Stimulated activated CD4-positive, alpha-beta T cell treated with anti-CD3 and anti-CD28 coated beads, Interleukin-12 subunit alpha, Interleukin-12 subunit beta, amount 100 ng/mL, for 4 hours (primary cell): ENCODE results near the gene AMPD3.

ENCODE experiments used
- DNase-seq: peaks from one replicate; pipeline ENCODE4 v3.0.0-alpha.2; 2020

The AMPD3 gene

DNA sequence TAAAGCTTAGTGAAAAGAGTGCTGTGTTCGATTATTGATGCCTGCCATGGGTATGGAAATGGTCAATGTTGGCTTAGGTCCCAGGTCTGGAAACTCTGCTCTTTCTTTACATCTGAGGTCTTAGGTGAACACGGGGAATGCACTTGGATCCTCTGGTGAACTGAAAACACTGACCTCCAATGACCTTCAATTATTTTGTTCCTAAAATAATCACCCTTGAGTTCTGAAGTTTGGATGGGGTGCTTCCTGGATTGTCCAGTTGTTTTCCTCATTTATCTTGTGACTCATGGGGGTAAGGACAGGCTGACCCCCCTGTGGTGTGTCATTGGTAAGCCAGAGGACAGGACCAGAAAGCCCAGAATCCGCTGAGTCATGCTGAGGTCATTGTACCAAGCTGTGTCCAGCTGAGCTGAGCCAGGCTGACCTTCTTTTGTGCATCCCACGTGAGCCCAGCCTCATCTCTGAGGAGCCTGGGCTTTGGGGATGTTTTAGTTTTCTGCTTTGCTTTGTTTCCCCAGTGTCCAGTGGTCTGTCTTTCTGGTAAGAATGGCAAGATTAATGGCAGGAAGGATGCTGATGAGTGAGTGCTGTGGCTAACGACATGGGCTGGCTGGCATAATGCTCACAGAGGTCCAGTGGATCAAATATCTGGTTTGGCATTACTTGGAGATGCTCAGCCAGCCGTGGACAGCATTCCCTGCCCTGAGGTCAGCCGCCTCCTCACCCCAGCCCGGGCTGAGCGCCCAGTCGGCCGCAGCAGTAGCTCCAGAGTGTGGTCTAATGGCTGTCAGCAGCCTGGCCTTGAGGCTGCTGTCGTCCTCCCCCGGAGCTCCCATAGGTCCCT is 35.6 kb downstream of the AMPD3 start:
- DNase-seq = no peak

DNA sequence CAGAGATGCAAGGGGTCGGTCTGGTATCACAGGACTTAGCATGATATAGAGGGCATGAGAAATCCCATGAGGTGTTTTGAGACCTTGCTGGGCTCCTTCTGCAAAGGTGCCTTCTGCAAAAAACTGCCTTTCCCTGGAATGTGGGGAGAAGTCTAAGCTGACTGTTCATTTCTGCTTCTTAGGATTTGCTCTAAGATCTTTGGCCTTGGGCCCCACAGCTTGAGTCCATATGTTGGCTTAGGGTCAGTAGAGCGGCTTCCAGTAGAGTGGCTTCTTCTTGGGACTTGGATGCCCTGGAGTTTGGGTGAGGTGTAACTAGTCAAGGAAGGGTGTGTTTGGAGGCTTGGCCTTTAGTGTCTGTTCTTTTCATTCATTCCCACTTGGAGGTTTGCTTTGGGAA is 37.0 kb downstream of the AMPD3 start:
- no peak for DNase-seq

- no peak for DNase-seq
These were observed 38.1 kb downstream of the AMPD3 start for GRCh38 chr11:10493041-10493663.

GRCh38 chr11:10494636-10495463 is 39.8 kb downstream of the AMPD3 start:
- no peak for DNase-seq

GRCh38 chr11:10495464-10495786 is 40.4 kb downstream of the AMPD3 start:
- DNase-seq = no peak

GRCh38 chr11:10496296-10496936 is 41.4 kb downstream of the AMPD3 start:
- no peak for DNase-seq

GRCh38 chr11:10497371-10498021 is 42.4 kb downstream of the AMPD3 start:
- no peak for DNase-seq

- DNase-seq = no peak
These were observed 42.9 kb downstream of the AMPD3 start for GRCh38 chr11:10498022-10498400.

DNA sequence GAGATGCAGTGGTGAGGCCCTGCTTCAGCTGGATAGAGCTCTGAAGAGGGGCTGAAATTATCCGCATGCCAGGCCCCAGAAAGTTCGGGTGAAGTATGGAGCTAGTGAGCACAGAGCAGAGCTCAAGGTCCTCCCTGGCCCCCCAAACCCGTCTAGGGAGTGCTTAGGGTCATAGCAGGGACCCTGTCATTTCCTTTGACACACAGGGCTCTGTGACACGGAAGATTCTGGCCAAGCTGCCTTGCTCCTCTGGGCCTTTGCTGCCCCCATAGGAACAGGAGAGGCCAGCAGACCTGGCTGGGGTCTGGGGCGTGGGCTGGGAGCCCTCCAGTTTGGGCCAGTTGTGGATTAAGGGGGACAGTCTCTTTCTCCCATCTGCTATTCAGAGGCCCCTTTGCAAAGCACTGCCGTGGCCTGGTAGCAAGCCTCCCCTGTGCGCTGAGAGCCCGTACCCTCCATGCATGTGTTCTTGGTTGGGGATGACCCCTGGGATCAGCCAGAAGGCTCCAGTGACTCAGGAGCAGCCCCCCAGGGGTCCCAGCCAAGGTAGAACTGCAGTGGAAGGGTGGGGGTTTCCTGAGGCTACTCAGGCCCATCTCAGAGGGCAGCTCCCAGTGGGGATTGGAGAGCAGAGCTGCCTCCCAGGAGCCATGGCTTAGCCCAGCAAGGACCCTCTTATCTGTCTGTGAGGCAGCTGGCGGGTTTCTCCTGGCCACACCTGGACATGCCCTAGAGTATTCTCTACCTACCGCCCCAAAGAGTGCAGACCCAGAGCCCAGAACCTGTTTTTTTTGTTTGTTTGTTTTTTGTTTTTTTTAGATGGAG is 43.6 kb downstream of the AMPD3 start:
- no peak for DNase-seq

DNA sequence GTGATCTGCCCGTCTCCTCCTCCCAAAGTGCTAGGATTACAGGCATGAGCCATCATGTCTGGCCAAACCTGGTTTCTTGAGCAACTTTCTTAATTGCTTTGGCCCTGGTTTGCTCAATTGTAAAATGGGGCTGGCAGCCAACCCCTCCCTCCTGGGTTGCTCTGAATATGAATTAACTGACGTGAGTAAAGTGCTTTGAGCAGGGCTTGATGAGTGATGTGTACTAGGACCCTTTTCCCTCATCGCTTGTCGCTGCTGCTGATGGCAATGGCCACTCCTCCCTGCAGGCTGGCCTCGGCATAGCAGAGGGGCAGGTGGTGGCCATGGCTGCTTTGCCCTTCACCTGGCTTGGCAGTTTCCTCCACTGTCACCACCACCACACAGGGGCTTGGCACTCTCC is 44.4 kb downstream of the AMPD3 start:
- no peak for DNase-seq

- no peak for DNase-seq
These were observed 45.0 kb downstream of the AMPD3 start for GRCh38 chr11:10499874-10500601.

GRCh38 chr11:10500757-10501684 is 46.0 kb downstream of the AMPD3 start:
- DNase-seq = no peak

- no peak for DNase-seq
These were observed 47.1 kb downstream of the AMPD3 start for GRCh38 chr11:10502065-10502680.

- no peak for DNase-seq
These were observed 47.7 kb downstream of the AMPD3 start for GRCh38 chr11:10502770-10503169.

DNA sequence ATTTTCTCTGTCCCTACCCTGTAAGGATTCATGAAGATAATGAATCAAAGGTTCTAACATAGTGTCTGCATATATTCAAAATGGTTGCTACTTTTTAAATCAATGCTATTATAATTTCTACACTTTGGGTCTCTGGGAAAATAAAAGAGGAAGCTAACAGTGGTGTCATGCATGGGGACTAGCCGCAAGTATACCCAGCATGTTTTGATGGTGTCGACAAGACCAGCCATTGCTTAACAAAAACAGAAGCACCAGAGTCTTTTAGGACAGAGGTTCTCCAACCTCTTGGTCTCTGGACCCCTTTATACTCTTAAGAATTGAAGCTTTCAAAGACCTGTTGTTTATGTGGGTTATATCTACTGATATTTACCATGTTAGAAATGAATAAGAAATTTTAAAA is 48.2 kb downstream of the AMPD3 start:
- no peak for DNase-seq

GRCh38 chr11:10503777-10504480 is 48.9 kb downstream of the AMPD3 start:
- DNase-seq = no peak

- DNase-seq = no peak
These were observed 49.4 kb downstream of the AMPD3 start for GRCh38 chr11:10504490-10504889.

DNA sequence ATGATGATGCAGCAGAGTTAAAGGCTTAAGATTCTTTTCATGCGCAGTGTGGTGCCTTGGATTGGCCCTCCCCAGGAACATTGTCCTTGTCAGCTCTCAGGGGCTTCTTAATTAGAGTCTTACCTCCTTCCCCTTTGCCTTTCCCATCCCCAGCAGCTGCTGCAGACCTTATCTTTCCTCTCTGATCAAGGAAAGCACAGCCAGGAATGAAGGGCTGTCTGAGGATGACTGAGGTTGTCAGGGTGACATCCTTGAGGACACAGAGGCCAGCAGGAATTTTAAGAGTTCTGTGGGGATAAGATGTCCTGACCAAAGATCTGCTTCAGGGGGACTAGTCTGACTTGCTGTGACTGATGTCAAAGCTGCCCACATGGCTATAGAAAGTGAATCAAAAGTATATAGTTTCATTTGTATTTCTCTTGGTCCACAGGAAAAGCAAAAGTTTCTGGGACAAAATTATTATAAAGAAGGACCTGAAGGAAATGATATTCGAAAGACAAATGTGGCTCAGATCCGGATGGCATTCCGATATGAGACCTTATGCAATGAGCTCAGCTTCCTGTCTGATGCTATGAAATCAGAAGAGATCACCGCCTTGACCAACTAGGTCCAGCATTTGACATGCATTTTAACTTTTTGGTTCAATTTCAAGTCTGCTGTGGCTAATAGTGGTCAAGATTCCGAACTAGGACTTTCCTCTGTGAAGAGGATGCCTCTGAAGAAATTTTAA is 50.4 kb downstream of the AMPD3 start:
- DNase-seq = no peak
